ENCODE measurements around the gene LSMEM2.

The LSMEM2 gene

GRCh38 chr3:50319181-50319893 lies 40.5 kb downstream of the LSMEM2 start:
- Histone ChIP-seq H3K4me3 (ENCODE audit: low read length) (no peak overlapping the region), H2AK5ac (ENCODE audit: low read length) (no peak overlapping the region), H3K79me1 (ENCODE audit: low read length) (peaks cover 29% of the 10 kb centered on the region), H3K9ac (ENCODE audit: low read length) (peak overlapping the region; percentile 94), H4K8ac (ENCODE audit: low read depth, low read length) (no peak overlapping the region), H2BK5ac (ENCODE audit: low read length) (no peak overlapping the region), H2BK120ac (ENCODE audit: low read depth, low read length) (no peak overlapping the region), H3K56ac (ENCODE audit: low read length) (peak overlapping the region; percentile 96), H3K27me3 (ENCODE audit: insufficient read depth, low read length, poor library complexity) (no peaks in the 10 kb centered on the region), H3K18ac (ENCODE audit: low read length) (no peak overlapping the region), H3K4me2 (ENCODE audit: low read length) (no peak overlapping the region), H3K4me1 (ENCODE audit: control insufficient read depth, low read depth, low read length) (peaks cover 19% of the 10 kb centered on the region), H3K4ac (ENCODE audit: low read depth, low read length) (no peak overlapping the region), H3K36me3 (ENCODE audit: control insufficient read depth, insufficient read depth, low read length) (peaks cover 10% of the 10 kb centered on the region), H2BK15ac (replicated peaks; ENCODE audit: low read depth) (no peak overlapping the region), H4K5ac (ENCODE audit: low read length) (no peak overlapping the region), H3K27ac (ENCODE audit: low read depth, low read length) (no peak overlapping the region), H3K23ac (ENCODE audit: low read length) (no peak overlapping the region), H3K79me2 (ENCODE audit: control insufficient read depth, insufficient read depth, low read length) (peaks cover 27% of the 10 kb centered on the region)
- WGBS (ENCODE audit: extremely low coverage, insufficient coverage, low lambda C conversion rate), result no CpG with 5 or more reads among the region's 16 CpGs
- DNase-seq, result no peak

DNA sequence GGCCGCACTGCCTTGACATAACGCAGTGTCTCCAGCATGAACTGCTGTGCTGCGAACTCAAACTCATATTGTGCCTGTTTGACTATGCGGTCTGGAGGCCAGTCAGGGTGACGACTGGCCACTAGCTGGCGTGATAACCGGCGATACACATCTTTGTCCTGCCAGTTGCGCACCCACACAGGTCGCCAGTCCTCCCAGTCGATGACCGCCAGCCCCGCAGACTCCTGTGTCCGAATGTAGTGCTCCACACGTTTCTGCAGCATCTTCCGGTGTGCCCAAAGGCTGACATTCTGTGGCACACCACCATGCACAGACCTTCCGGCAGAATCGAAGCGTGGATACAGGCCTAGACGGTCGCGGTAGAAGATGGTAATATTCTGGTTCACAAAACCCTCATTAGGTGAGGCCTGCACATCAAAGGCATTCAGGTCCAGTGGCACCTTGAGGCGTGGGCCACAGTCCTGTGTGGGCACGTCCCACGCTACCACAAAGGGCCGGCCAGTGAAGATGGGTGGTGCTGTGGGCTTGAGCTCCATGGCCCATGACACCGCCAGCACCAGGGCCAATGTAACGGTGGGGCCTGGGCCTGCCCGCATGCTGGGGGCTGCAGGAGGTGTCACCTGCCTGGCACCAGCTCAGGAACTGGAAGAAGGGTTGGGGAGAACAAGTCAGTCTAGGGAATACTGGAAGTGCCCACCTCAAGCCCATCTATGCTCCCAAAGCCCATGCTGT lies 41.2 kb downstream of the LSMEM2 start:
- Histone ChIP-seq H2BK15ac (replicated peaks; ENCODE audit: low read depth) (no peak overlapping the region), H3K36me3 (ENCODE audit: control insufficient read depth, insufficient read depth, low read length) (peaks cover 10% of the 10 kb centered on the region), H3K79me1 (ENCODE audit: low read length) (peaks cover 29% of the 10 kb centered on the region), H3K4ac (ENCODE audit: low read depth, low read length) (no peak overlapping the region), H3K4me1 (ENCODE audit: control insufficient read depth, low read depth, low read length) (peaks cover 14% of the 10 kb centered on the region), H3K23ac (ENCODE audit: low read length) (peak overlapping the region; percentile 32), H4K5ac (ENCODE audit: low read length) (no peak overlapping the region), H3K56ac (ENCODE audit: low read length) (peak overlapping the region; percentile 96), H3K4me3 (ENCODE audit: low read length) (peak overlapping the region; percentile 94), H3K4me2 (ENCODE audit: low read length) (peak overlapping the region; percentile 73), H3K27ac (ENCODE audit: low read depth, low read length) (no peak overlapping the region), H3K18ac (ENCODE audit: low read length) (no peak overlapping the region), H4K8ac (ENCODE audit: low read depth, low read length) (no peak overlapping the region), H2BK5ac (ENCODE audit: low read length) (no peak overlapping the region), H3K79me2 (ENCODE audit: control insufficient read depth, insufficient read depth, low read length) (peaks cover 27% of the 10 kb centered on the region), H3K27me3 (ENCODE audit: insufficient read depth, low read length, poor library complexity) (no peaks in the 10 kb centered on the region), H2AK5ac (ENCODE audit: low read length) (peak overlapping the region; percentile 76), H2BK120ac (ENCODE audit: low read depth, low read length) (no peak overlapping the region), H3K9ac (ENCODE audit: low read length) (peak overlapping the region; percentile 94)
- no CpG with 5 or more reads among the region's 29 CpGs for WGBS (ENCODE audit: extremely low coverage, insufficient coverage, low lambda C conversion rate)
- DNase-seq, result no peak

- no peak overlapping the region for H2BK15ac ChIP-seq (replicated peaks; ENCODE audit: low read depth)
- H3K56ac ChIP-seq (ENCODE audit: low read length), result peak overlapping the region; percentile 96
- H2BK120ac ChIP-seq (ENCODE audit: low read depth, low read length), result no peak overlapping the region
- H3K4me3 ChIP-seq (ENCODE audit: low read length), result peak overlapping the region; percentile 94
- H3K27ac ChIP-seq (ENCODE audit: low read depth, low read length), result peak overlapping the region; percentile 76
- H3K79me1 ChIP-seq (ENCODE audit: low read length), result peaks cover 29% of the 10 kb centered on the region
- no peaks in the 10 kb centered on the region for H3K27me3 ChIP-seq (ENCODE audit: insufficient read depth, low read length, poor library complexity)
- peak overlapping the region; percentile 63 for H3K4ac ChIP-seq (ENCODE audit: low read depth, low read length)
- peak overlapping the region; percentile 53 for H3K18ac ChIP-seq (ENCODE audit: low read length)
- peak overlapping the region; percentile 18 for H2BK5ac ChIP-seq (ENCODE audit: low read length)
- peaks cover 13% of the 10 kb centered on the region for H3K36me3 ChIP-seq (ENCODE audit: control insufficient read depth, insufficient read depth, low read length)
- no peak overlapping the region for H4K5ac ChIP-seq (ENCODE audit: low read length)
- peak overlapping the region; percentile 28 for H2AK5ac ChIP-seq (ENCODE audit: low read length)
- H4K8ac ChIP-seq (ENCODE audit: low read depth, low read length), result no peak overlapping the region
- peaks cover 27% of the 10 kb centered on the region for H3K79me2 ChIP-seq (ENCODE audit: control insufficient read depth, insufficient read depth, low read length)
- H3K23ac ChIP-seq (ENCODE audit: low read length), result peak overlapping the region; percentile 32
- DNase-seq, result peak; percentile 81
- H3K4me2 ChIP-seq (ENCODE audit: low read length), result peak overlapping the region; percentile 73
- no CpG with 5 or more reads among the region's 45 CpGs for WGBS (ENCODE audit: extremely low coverage, insufficient coverage, low lambda C conversion rate)
- H3K4me1 ChIP-seq (ENCODE audit: control insufficient read depth, low read depth, low read length), result peaks cover 14% of the 10 kb centered on the region
- peak overlapping the region; percentile 94 for H3K9ac ChIP-seq (ENCODE audit: low read length)
These were observed 42.0 kb downstream of the LSMEM2 start for GRCh38 chr3:50320853-50321335.

- Histone ChIP-seq H2BK120ac (ENCODE audit: low read depth, low read length) (no peak overlapping the region), H3K9ac (ENCODE audit: low read length) (peak overlapping the region; percentile 97), H2BK5ac (ENCODE audit: low read length) (peak overlapping the region; percentile 96), H3K56ac (ENCODE audit: low read length) (peak overlapping the region; percentile 96), H3K18ac (ENCODE audit: low read length) (peak overlapping the region; percentile 86), H2BK15ac (replicated peaks; ENCODE audit: low read depth) (no peak overlapping the region), H3K4ac (ENCODE audit: low read depth, low read length) (peak overlapping the region; percentile 70), H4K8ac (ENCODE audit: low read depth, low read length) (no peak overlapping the region), H3K27ac (ENCODE audit: low read depth, low read length) (peak overlapping the region; percentile 76), H4K5ac (ENCODE audit: low read length) (no peak overlapping the region), H3K4me1 (ENCODE audit: control insufficient read depth, low read depth, low read length) (peaks cover 14% of the 10 kb centered on the region), H3K79me2 (ENCODE audit: control insufficient read depth, insufficient read depth, low read length) (peaks cover 27% of the 10 kb centered on the region), H3K4me2 (ENCODE audit: low read length) (peak overlapping the region; percentile 94), H3K27me3 (ENCODE audit: insufficient read depth, low read length, poor library complexity) (no peaks in the 10 kb centered on the region), H3K36me3 (ENCODE audit: control insufficient read depth, insufficient read depth, low read length) (peaks cover 13% of the 10 kb centered on the region), H2AK5ac (ENCODE audit: low read length) (no peak overlapping the region), H3K4me3 (ENCODE audit: low read length) (peak overlapping the region; percentile 94), H3K23ac (ENCODE audit: low read length) (peak overlapping the region; percentile 33), H3K79me1 (ENCODE audit: low read length) (peaks cover 27% of the 10 kb centered on the region)
- DNase-seq, result peak; percentile 97
- no CpG with 5 or more reads among the region's 59 CpGs for WGBS (ENCODE audit: extremely low coverage, insufficient coverage, low lambda C conversion rate)
These were observed 42.6 kb downstream of the LSMEM2 start for GRCh38 chr3:50321336-50322114.

DNA sequence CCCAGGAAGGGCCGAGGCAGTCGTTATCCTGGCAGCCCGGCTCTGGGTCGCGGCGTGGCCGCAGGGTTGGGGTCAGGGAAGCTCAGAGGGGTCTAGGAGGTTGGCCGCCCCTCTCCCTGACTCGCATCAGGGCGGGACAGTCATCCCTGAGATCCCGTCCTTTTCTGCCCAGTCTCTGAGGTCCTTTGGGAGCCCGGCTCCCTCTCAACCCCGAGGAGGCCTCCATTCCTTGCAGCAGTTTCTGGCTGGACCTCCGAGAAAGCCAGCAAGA lies 43.2 kb downstream of the LSMEM2 start:
- Histone ChIP-seq H2BK15ac (replicated peaks; ENCODE audit: low read depth) (no peak overlapping the region), H3K4ac (ENCODE audit: low read depth, low read length) (peak overlapping the region; percentile 70), H3K79me2 (ENCODE audit: control insufficient read depth, insufficient read depth, low read length) (peaks cover 29% of the 10 kb centered on the region), H3K9ac (ENCODE audit: low read length) (peak overlapping the region; percentile 97), H3K4me3 (ENCODE audit: low read length) (peak overlapping the region; percentile 65), H3K56ac (ENCODE audit: low read length) (peak overlapping the region; percentile 96), H4K5ac (ENCODE audit: low read length) (peak overlapping the region; percentile 73), H2BK5ac (ENCODE audit: low read length) (peak overlapping the region; percentile 83), H4K8ac (ENCODE audit: low read depth, low read length) (no peak overlapping the region), H2AK5ac (ENCODE audit: low read length) (peak overlapping the region; percentile 92), H3K18ac (ENCODE audit: low read length) (peak overlapping the region; percentile 86), H3K79me1 (ENCODE audit: low read length) (peaks cover 27% of the 10 kb centered on the region), H3K23ac (ENCODE audit: low read length) (peak overlapping the region; percentile 53), H2BK120ac (ENCODE audit: low read depth, low read length) (peak overlapping the region; percentile 55), H3K36me3 (ENCODE audit: control insufficient read depth, insufficient read depth, low read length) (peaks cover 13% of the 10 kb centered on the region), H3K27me3 (ENCODE audit: insufficient read depth, low read length, poor library complexity) (no peaks in the 10 kb centered on the region), H3K4me2 (ENCODE audit: low read length) (peak overlapping the region; percentile 94), H3K4me1 (ENCODE audit: control insufficient read depth, low read depth, low read length) (peaks cover 14% of the 10 kb centered on the region), H3K27ac (ENCODE audit: low read depth, low read length) (peak overlapping the region; percentile 76)
- no CpG with 5 or more reads among the region's 14 CpGs for WGBS (ENCODE audit: extremely low coverage, insufficient coverage, low lambda C conversion rate)
- DNase-seq, result no peak

All from mesendoderm (in vitro differentiated cells).